GM19239 (cell line): ENCODE measurements around the gene EEFSEC.

Experiments used
- DNase-seq: peaks from one replicate; pipeline ENCODE4 v3.0.0; 2011; ENCODE audit warnings: low spot score; ENCODE audit not compliant: insufficient read length
- FAIRE-seq: peaks from 2 replicates; lab custom pipeline; 2011; peaks lifted over from hg19 to GRCh38; lab: Jason Lieb, UNC

Gene EEFSEC

GRCh38 chr3:128447561-128448013 lies 294.3 kb downstream of the EEFSEC start:
- DNase-seq (no peak), FAIRE-seq (peak; percentile 47)

- DNase-seq (no peak), FAIRE-seq (no peak)
These were observed 295.2 kb downstream of the EEFSEC start for GRCh38 chr3:128448491-128448890.

GRCh38 chr3:128449111-128449638 lies 295.9 kb downstream of the EEFSEC start:
- FAIRE-seq (no peak), DNase-seq (no peak)

- no peak for FAIRE-seq
- DNase-seq: no peak
These were observed 298.8 kb downstream of the EEFSEC start for GRCh38 chr3:128452120-128452519.

GRCh38 chr3:128452678-128453275 lies 299.5 kb downstream of the EEFSEC start:
- DNase-seq (no peak), FAIRE-seq (no peak)

- DNase-seq: no peak
- no peak for FAIRE-seq
These were observed 300.4 kb downstream of the EEFSEC start for GRCh38 chr3:128453501-128454309.

- FAIRE-seq (no peak), DNase-seq (no peak)
These were observed 301.0 kb downstream of the EEFSEC start for GRCh38 chr3:128454310-128454618.

- FAIRE-seq (no peak), DNase-seq (no peak)
These were observed 301.8 kb downstream of the EEFSEC start for GRCh38 chr3:128455116-128455515.

GRCh38 chr3:128455786-128456748 lies 302.8 kb downstream of the EEFSEC start:
- FAIRE-seq: no peak

GRCh38 chr3:128456776-128457715 lies 303.8 kb downstream of the EEFSEC start:
- no peak for FAIRE-seq
- no peak for DNase-seq

More at GRCh38 chr3:128455786-128456748, 302.8 kb downstream of the EEFSEC start:
- no peak for DNase-seq

- DNase-seq (no peak), FAIRE-seq (no peak)
These were observed 304.7 kb downstream of the EEFSEC start for GRCh38 chr3:128457937-128458336.
